Measurements from ENCODE around the gene COL13A1.

COL13A1 gene

GRCh38 chr10:69925111-69925510 lies 123.4 kb downstream of the COL13A1 start:
- Histone ChIP-seq H3K9ac (ENCODE audit: low read depth in 1 of 2, low read length in 2 of 2) (no peak overlapping the region), H3K9me3 (ENCODE audit: control insufficient read depth in 2 of 2, low read length in 2 of 2) (no peaks in the 10 kb centered on the region), H3K4me3 (ENCODE audit: low read length in 2 of 2) (no peak overlapping the region), H3K4me1 (ENCODE audit: control insufficient read depth in 2 of 2, insufficient read depth in 2 of 2, low read length in 2 of 2) (no peaks in the 10 kb centered on the region), H3K27me3 (ENCODE audit: control insufficient read depth in 2 of 2, insufficient read depth in 2 of 2, low read length in 2 of 2) (no peaks in the 10 kb centered on the region), H3K27ac (ENCODE audit: low read depth in 2 of 2, low read length in 2 of 2) (no peak overlapping the region), H3K36me3 (ENCODE audit: control insufficient read depth in 2 of 2, insufficient read depth in 2 of 2, low read length in 2 of 2) (no peaks in the 10 kb centered on the region)

DNA sequence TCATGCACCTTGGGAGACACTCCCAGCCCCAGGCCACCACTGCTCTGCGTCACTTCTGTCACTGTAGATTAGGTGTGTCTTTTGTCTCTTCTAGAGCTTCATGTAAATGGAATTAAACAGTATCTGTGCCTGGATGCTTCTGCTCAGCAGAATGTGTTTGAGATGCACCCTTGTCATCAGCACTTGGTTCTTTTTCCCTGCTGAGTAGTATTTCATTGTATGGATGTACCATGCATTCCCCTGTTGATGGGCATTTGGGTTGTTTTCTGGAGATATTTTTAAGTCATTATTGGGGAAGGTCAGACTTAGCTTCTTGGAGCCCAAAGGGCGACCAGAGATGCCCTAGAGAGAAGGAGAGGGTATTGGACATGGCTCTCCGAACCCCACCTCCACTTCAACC lies 126.6 kb downstream of the COL13A1 start:
- Histone ChIP-seq H3K27me3 (ENCODE audit: control insufficient read depth in 2 of 2, insufficient read depth in 2 of 2, low read length in 2 of 2) (no peaks in the 10 kb centered on the region), H3K36me3 (ENCODE audit: control insufficient read depth in 2 of 2, insufficient read depth in 2 of 2, low read length in 2 of 2) (no peaks in the 10 kb centered on the region), H3K9me3 (ENCODE audit: control insufficient read depth in 2 of 2, low read length in 2 of 2) (no peaks in the 10 kb centered on the region), H3K4me1 (ENCODE audit: control insufficient read depth in 2 of 2, insufficient read depth in 2 of 2, low read length in 2 of 2) (no peaks in the 10 kb centered on the region), H3K27ac (ENCODE audit: low read depth in 2 of 2, low read length in 2 of 2) (no peak overlapping the region), H3K9ac (ENCODE audit: low read depth in 1 of 2, low read length in 2 of 2) (no peak overlapping the region), H3K4me3 (ENCODE audit: low read length in 2 of 2) (no peak overlapping the region)

- H3K4me1 ChIP-seq (ENCODE audit: control insufficient read depth in 2 of 2, insufficient read depth in 2 of 2, low read length in 2 of 2) = no peaks in the 10 kb centered on the region
- no peaks in the 10 kb centered on the region for H3K27me3 ChIP-seq (ENCODE audit: control insufficient read depth in 2 of 2, insufficient read depth in 2 of 2, low read length in 2 of 2)
- H3K36me3 ChIP-seq (ENCODE audit: control insufficient read depth in 2 of 2, insufficient read depth in 2 of 2, low read length in 2 of 2) = no peaks in the 10 kb centered on the region
- H3K9me3 ChIP-seq (ENCODE audit: control insufficient read depth in 2 of 2, low read length in 2 of 2) = no peaks in the 10 kb centered on the region
- no peak overlapping the region for H3K9ac ChIP-seq (ENCODE audit: low read depth in 1 of 2, low read length in 2 of 2)
- H3K4me3 ChIP-seq (ENCODE audit: low read length in 2 of 2) = no peak overlapping the region
- H3K27ac ChIP-seq (ENCODE audit: low read depth in 2 of 2, low read length in 2 of 2) = no peak overlapping the region
Observed at GRCh38 chr10:69929575-69929974, 127.9 kb downstream of the COL13A1 start.

GRCh38 chr10:69934768-69935167 lies 133.1 kb downstream of the COL13A1 start:
- no peak overlapping the region for H3K9ac ChIP-seq (ENCODE audit: low read depth in 1 of 2, low read length in 2 of 2)
- no peaks in the 10 kb centered on the region for H3K27me3 ChIP-seq (ENCODE audit: control insufficient read depth in 2 of 2, insufficient read depth in 2 of 2, low read length in 2 of 2)
- H3K27ac ChIP-seq (ENCODE audit: low read depth in 2 of 2, low read length in 2 of 2) = no peak overlapping the region
- no peak overlapping the region for H3K4me3 ChIP-seq (ENCODE audit: low read length in 2 of 2)
- no peaks in the 10 kb centered on the region for H3K4me1 ChIP-seq (ENCODE audit: control insufficient read depth in 2 of 2, insufficient read depth in 2 of 2, low read length in 2 of 2)
- no peaks in the 10 kb centered on the region for H3K9me3 ChIP-seq (ENCODE audit: control insufficient read depth in 2 of 2, low read length in 2 of 2)
- no peaks in the 10 kb centered on the region for H3K36me3 ChIP-seq (ENCODE audit: control insufficient read depth in 2 of 2, insufficient read depth in 2 of 2, low read length in 2 of 2)

DNA sequence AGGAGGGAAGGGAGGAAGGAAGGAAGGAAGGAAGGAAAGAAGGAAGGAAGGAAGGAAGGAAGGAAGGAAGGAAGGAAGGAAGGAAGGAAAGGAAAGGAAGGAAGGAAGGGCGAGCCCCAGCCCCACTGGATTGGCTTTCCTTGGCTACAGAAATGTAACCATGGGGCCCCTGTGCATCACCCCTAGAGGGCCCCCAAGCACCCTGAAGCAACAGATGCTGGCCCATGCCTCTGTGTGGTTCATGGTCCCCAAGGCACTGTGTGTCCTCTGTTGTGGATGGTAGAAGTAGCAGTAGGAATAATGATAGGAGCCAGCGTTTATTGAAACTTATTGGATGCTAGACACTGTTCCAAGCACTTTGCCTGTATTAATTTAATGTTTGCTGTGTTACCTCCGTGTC lies 134.4 kb downstream of the COL13A1 start:
- Histone ChIP-seq H3K27me3 (ENCODE audit: control insufficient read depth in 2 of 2, insufficient read depth in 2 of 2, low read length in 2 of 2) (no peaks in the 10 kb centered on the region), H3K36me3 (ENCODE audit: control insufficient read depth in 2 of 2, insufficient read depth in 2 of 2, low read length in 2 of 2) (no peaks in the 10 kb centered on the region), H3K4me1 (ENCODE audit: control insufficient read depth in 2 of 2, insufficient read depth in 2 of 2, low read length in 2 of 2) (no peaks in the 10 kb centered on the region), H3K4me3 (ENCODE audit: low read length in 2 of 2) (no peak overlapping the region), H3K9ac (ENCODE audit: low read depth in 1 of 2, low read length in 2 of 2) (no peak overlapping the region), H3K9me3 (ENCODE audit: control insufficient read depth in 2 of 2, low read length in 2 of 2) (no peaks in the 10 kb centered on the region), H3K27ac (ENCODE audit: low read depth in 2 of 2, low read length in 2 of 2) (no peak overlapping the region)

GRCh38 chr10:69938541-69938991 lies 136.9 kb downstream of the COL13A1 start:
- no peaks in the 10 kb centered on the region for H3K27me3 ChIP-seq (ENCODE audit: control insufficient read depth in 2 of 2, insufficient read depth in 2 of 2, low read length in 2 of 2)
- no peak overlapping the region for H3K27ac ChIP-seq (ENCODE audit: low read depth in 2 of 2, low read length in 2 of 2)
- no peaks in the 10 kb centered on the region for H3K9me3 ChIP-seq (ENCODE audit: control insufficient read depth in 2 of 2, low read length in 2 of 2)
- no peaks in the 10 kb centered on the region for H3K4me1 ChIP-seq (ENCODE audit: control insufficient read depth in 2 of 2, insufficient read depth in 2 of 2, low read length in 2 of 2)
- no peak overlapping the region for H3K9ac ChIP-seq (ENCODE audit: low read depth in 1 of 2, low read length in 2 of 2)
- H3K36me3 ChIP-seq (ENCODE audit: control insufficient read depth in 2 of 2, insufficient read depth in 2 of 2, low read length in 2 of 2) = no peaks in the 10 kb centered on the region
- H3K4me3 ChIP-seq (ENCODE audit: low read length in 2 of 2) = no peak overlapping the region

GRCh38 chr10:69939061-69939460 lies 137.4 kb downstream of the COL13A1 start:
- H3K9ac ChIP-seq (ENCODE audit: low read depth in 1 of 2, low read length in 2 of 2) = no peak overlapping the region
- no peak overlapping the region for H3K4me3 ChIP-seq (ENCODE audit: low read length in 2 of 2)
- H3K36me3 ChIP-seq (ENCODE audit: control insufficient read depth in 2 of 2, insufficient read depth in 2 of 2, low read length in 2 of 2) = no peaks in the 10 kb centered on the region
- H3K27ac ChIP-seq (ENCODE audit: low read depth in 2 of 2, low read length in 2 of 2) = no peak overlapping the region
- no peaks in the 10 kb centered on the region for H3K9me3 ChIP-seq (ENCODE audit: control insufficient read depth in 2 of 2, low read length in 2 of 2)
- no peaks in the 10 kb centered on the region for H3K4me1 ChIP-seq (ENCODE audit: control insufficient read depth in 2 of 2, insufficient read depth in 2 of 2, low read length in 2 of 2)
- H3K27me3 ChIP-seq (ENCODE audit: control insufficient read depth in 2 of 2, insufficient read depth in 2 of 2, low read length in 2 of 2) = no peaks in the 10 kb centered on the region

DNA sequence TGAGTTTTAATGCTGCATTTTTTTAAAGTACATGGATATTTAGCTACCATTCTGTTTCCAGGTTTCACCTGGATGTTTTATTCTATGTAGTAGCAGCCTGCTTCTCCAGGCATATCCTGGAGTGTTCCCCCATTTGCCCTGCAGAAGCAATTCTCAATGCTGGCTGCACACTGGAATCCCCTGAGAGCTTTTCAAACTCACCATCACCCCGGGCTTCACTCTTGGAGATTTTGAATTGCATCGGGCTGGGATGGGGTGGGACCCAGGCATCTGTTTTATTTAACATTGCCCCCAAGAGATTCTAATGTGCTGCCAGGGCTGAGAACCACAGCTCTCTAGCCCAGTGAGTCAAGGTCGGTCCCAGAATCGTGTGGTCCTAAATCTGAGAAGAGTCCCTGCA lies 137.8 kb downstream of the COL13A1 start:
- Histone ChIP-seq H3K36me3 (ENCODE audit: control insufficient read depth in 2 of 2, insufficient read depth in 2 of 2, low read length in 2 of 2) (no peaks in the 10 kb centered on the region), H3K27me3 (ENCODE audit: control insufficient read depth in 2 of 2, insufficient read depth in 2 of 2, low read length in 2 of 2) (no peaks in the 10 kb centered on the region), H3K27ac (ENCODE audit: low read depth in 2 of 2, low read length in 2 of 2) (no peak overlapping the region), H3K4me1 (ENCODE audit: control insufficient read depth in 2 of 2, insufficient read depth in 2 of 2, low read length in 2 of 2) (no peaks in the 10 kb centered on the region), H3K4me3 (ENCODE audit: low read length in 2 of 2) (no peak overlapping the region), H3K9ac (ENCODE audit: low read depth in 1 of 2, low read length in 2 of 2) (no peak overlapping the region), H3K9me3 (ENCODE audit: control insufficient read depth in 2 of 2, low read length in 2 of 2) (no peaks in the 10 kb centered on the region)

GRCh38 chr10:69941730-69942129 lies 140.0 kb downstream of the COL13A1 start:
- Histone ChIP-seq H3K27ac (ENCODE audit: low read depth in 2 of 2, low read length in 2 of 2) (no peak overlapping the region), H3K4me3 (ENCODE audit: low read length in 2 of 2) (no peak overlapping the region), H3K4me1 (ENCODE audit: control insufficient read depth in 2 of 2, insufficient read depth in 2 of 2, low read length in 2 of 2) (no peaks in the 10 kb centered on the region), H3K9me3 (ENCODE audit: control insufficient read depth in 2 of 2, low read length in 2 of 2) (no peaks in the 10 kb centered on the region), H3K36me3 (ENCODE audit: control insufficient read depth in 2 of 2, insufficient read depth in 2 of 2, low read length in 2 of 2) (no peaks in the 10 kb centered on the region), H3K27me3 (ENCODE audit: control insufficient read depth in 2 of 2, insufficient read depth in 2 of 2, low read length in 2 of 2) (no peaks in the 10 kb centered on the region), H3K9ac (ENCODE audit: low read depth in 1 of 2, low read length in 2 of 2) (no peak overlapping the region)

DNA sequence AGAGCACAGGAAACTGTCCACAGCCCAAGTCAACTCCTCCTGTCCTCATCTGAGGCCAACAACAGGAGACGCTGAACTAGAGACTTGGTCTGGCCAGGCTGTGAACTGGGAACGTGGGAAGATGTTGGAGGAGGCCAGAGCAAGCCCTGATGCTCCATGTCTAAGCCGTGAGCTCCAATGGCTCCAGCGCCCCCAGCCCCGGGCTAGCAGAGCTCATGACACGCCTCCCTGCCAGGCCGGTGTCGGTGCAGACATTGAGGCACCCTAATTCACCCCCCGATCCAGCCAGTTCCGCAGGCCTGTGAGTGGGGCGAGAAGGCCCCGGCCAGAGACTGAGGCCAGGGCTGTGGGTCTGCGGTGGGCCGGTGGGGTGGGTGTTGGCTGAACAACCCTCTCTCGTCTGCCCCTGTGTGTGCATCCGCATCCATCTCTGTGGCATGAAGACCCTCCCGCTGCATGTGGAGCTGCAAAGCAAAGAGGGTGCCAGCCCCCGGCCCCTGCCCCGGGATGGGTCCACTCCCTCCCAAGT lies 141.7 kb downstream of the COL13A1 start:
- Histone ChIP-seq H3K4me1 (ENCODE audit: control insufficient read depth in 2 of 2, insufficient read depth in 2 of 2, low read length in 2 of 2) (no peaks in the 10 kb centered on the region), H3K27me3 (ENCODE audit: control insufficient read depth in 2 of 2, insufficient read depth in 2 of 2, low read length in 2 of 2) (no peaks in the 10 kb centered on the region), H3K27ac (ENCODE audit: low read depth in 2 of 2, low read length in 2 of 2) (no peak overlapping the region), H3K4me3 (ENCODE audit: low read length in 2 of 2) (no peak overlapping the region), H3K36me3 (ENCODE audit: control insufficient read depth in 2 of 2, insufficient read depth in 2 of 2, low read length in 2 of 2) (no peaks in the 10 kb centered on the region), H3K9ac (ENCODE audit: low read depth in 1 of 2, low read length in 2 of 2) (no peak overlapping the region), H3K9me3 (ENCODE audit: control insufficient read depth in 2 of 2, low read length in 2 of 2) (no peaks in the 10 kb centered on the region)

- no peaks in the 10 kb centered on the region for H3K4me1 ChIP-seq (ENCODE audit: control insufficient read depth in 2 of 2, insufficient read depth in 2 of 2, low read length in 2 of 2)
- H3K27me3 ChIP-seq (ENCODE audit: control insufficient read depth in 2 of 2, insufficient read depth in 2 of 2, low read length in 2 of 2) = no peaks in the 10 kb centered on the region
- H3K4me3 ChIP-seq (ENCODE audit: low read length in 2 of 2) = no peak overlapping the region
- no peak overlapping the region for H3K9ac ChIP-seq (ENCODE audit: low read depth in 1 of 2, low read length in 2 of 2)
- H3K36me3 ChIP-seq (ENCODE audit: control insufficient read depth in 2 of 2, insufficient read depth in 2 of 2, low read length in 2 of 2) = no peaks in the 10 kb centered on the region
- no peak overlapping the region for H3K27ac ChIP-seq (ENCODE audit: low read depth in 2 of 2, low read length in 2 of 2)
- no peaks in the 10 kb centered on the region for H3K9me3 ChIP-seq (ENCODE audit: control insufficient read depth in 2 of 2, low read length in 2 of 2)
Observed at GRCh38 chr10:69944761-69945160, 143.1 kb downstream of the COL13A1 start.
